ENCODE measurements around the gene ERCC4.

GRCh38 chr16:13962232-13962631 is 42.3 kb downstream of the ERCC4 start:
- no peak for TF ChIP-seq ELF4 (IDR thresholded peaks at IDR 0.05)
- no peak for TF ChIP-seq TARDBP (IDR thresholded peaks at IDR 0.05)
- TF ChIP-seq FOXK2 (IDR thresholded peaks at IDR 0.05) = no peak
- TF ChIP-seq, protein P1, sequence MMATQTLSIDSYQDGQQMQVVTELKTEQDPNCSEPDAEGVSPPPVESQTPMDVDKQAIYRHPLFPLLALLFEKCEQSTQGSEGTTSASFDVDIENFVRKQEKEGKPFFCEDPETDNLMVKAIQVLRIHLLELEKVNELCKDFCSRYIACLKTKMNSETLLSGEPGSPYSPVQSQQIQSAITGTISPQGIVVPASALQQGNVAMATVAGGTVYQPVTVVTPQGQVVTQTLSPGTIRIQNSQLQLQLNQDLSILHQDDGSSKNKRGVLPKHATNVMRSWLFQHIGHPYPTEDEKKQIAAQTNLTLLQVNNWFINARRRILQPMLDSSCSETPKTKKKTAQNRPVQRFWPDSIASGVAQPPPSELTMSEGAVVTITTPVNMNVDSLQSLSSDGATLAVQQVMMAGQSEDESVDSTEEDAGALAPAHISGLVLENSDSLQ (IDR thresholded peaks at IDR 0.05) = no peak
- TF ChIP-seq ZNF384 (IDR thresholded peaks at IDR 0.05) = no peak
- TF ChIP-seq SP1 (IDR thresholded peaks at IDR 0.05) = no peak
- TF ChIP-seq FOXM1 (IDR thresholded peaks at IDR 0.05; ENCODE audit: borderline replicate concordance) = no peak
- TF ChIP-seq HDGF (IDR thresholded peaks at IDR 0.05; ENCODE audit: borderline replicate concordance) = no peak
- TF ChIP-seq SUZ12 (IDR thresholded peaks at IDR 0.05) = no peak
- TF ChIP-seq FOXA1 (IDR thresholded peaks at IDR 0.05) = no peak
- TF ChIP-seq L3MBTL2 (conservative IDR thresholded peaks at IDR 0.05) = no peak
- TF ChIP-seq NFRKB (IDR thresholded peaks at IDR 0.05) = no peak
- no peak for TF ChIP-seq BHLHE40 (IDR thresholded peaks at IDR 0.05; ENCODE audit: borderline replicate concordance)
- no peak for TF ChIP-seq LEF1 (IDR thresholded peaks at IDR 0.05; ENCODE audit: borderline replicate concordance)

Data from HEK293T (cell line).